A673 (cell line): ENCODE data around the gene PDLIM5. TPM values are rescaled to one million over a fixed set of nuclear protein-coding genes. Genes with fewer than 3 reads are reported as not detected.

Source experiments
- BruUV-seq: library from RNA; stranded (reverse); fragments of 400-500 nt; replicated peaks from 2 replicates; lab custom pipeline; 2021; lab: Mats Ljungman, UMichigan
- CTCF ChIA-PET: fragments of 300-600 bp; sonication (Branson Sonifier 250); formaldehyde crosslinking; loops from one replicate; lab custom pipeline; 2022; ENCODE audit warnings: antibody characterized with exemption; lab: Charles Lee
- POLR2A ChIA-PET: fragments of 300-600 bp; sonication (Branson Sonifier 250); formaldehyde crosslinking; loops from one replicate; lab custom pipeline; 2022; ENCODE audit warnings: antibody characterized with exemption; ENCODE audit not compliant: low non-redundant PET; lab: Charles Lee
- DNase-seq: peaks from one replicate; pipeline ENCODE4 v3.0.0-alpha.2; 2015; ENCODE audit warnings: low spot score
- H3K27ac ChIP-seq: fragments of 200-600 bp; sonication (generic); 2 replicates; pipeline ENCODE4 v1.5.1; 2016; ENCODE audit warnings: mixed run types, low read depth, mild to moderate bottlenecking, mixed read lengths, antibody characterized with exemption, low read length; ENCODE audit not compliant: poor library complexity, severe bottlenecking
- H3K27me3 ChIP-seq: fragments of 200-600 bp; sonication (generic); replicated peaks from 2 replicates; pipeline ENCODE4 v1.6.1; 2017; ENCODE audit warnings: mixed run types, low read depth, mild to moderate bottlenecking, mixed read lengths, antibody characterized with exemption, low read length; ENCODE audit not compliant: insufficient read depth, poor library complexity
- H3K36me3 ChIP-seq: fragments of 200-600 bp; sonication (generic); 2 replicates; pipeline ENCODE4 v1.6.1; 2016; ENCODE audit warnings: mixed run types, mild to moderate bottlenecking, mixed read lengths, antibody characterized with exemption, low read length; ENCODE audit not compliant: insufficient read depth, poor library complexity, severe bottlenecking
- H3K4me1 ChIP-seq: fragments of 200-600 bp; sonication (generic); 2 replicates; pipeline ENCODE4 v1.6.1; 2017; ENCODE audit warnings: mixed run types, mild to moderate bottlenecking, mixed read lengths, antibody characterized with exemption, low read length; ENCODE audit not compliant: insufficient read depth, poor library complexity, severe bottlenecking
- H3K4me3 ChIP-seq: fragments of 200-600 bp; sonication (generic); 2 replicates; pipeline ENCODE4 v1.5.1; 2016; ENCODE audit warnings: low read depth, mixed run types, mild to moderate bottlenecking, mixed read lengths, low read length; ENCODE audit not compliant: poor library complexity, severe bottlenecking
- H3K9me3 ChIP-seq: fragments of 200-600 bp; sonication (generic); 2 replicates; pipeline ENCODE4 v1.6.1; 2016; ENCODE audit warnings: mixed run types, low read depth, mild to moderate bottlenecking, mixed read lengths, antibody characterized with exemption, low read length; ENCODE audit not compliant: poor library complexity, severe bottlenecking
- EZH2 ChIP-seq: fragments of 200-600 bp; sonication (generic); IDR thresholded peaks from 2 replicates; pipeline ENCODE4 v1.6.1; 2017; ENCODE audit warnings: borderline replicate concordance, low read depth, mild to moderate bottlenecking, mixed read lengths, antibody characterized with exemption, low read length; ENCODE audit not compliant: poor library complexity, severe bottlenecking
- intact Hi-C: fragments of 100-400 bp; cut with micrococcal nuclease; formaldehyde crosslinking; loops from one replicate; pipeline ENCODE4 v1.10.0; 2022; ENCODE audit not compliant: unreplicated experiment
- total RNA-seq: library from RNA; stranded (reverse); gene quantifications from 2 replicates; pipeline ENCODE4 v1.2.3, GENCODE V29; 2021
- TF ChIP-seq, protein P1 (sequence below): fragments of 300-800, 200-600 bp; sonication (generic); conservative IDR thresholded peaks from 2 replicates; pipeline ENCODE4 v1.5.1; 2017; ENCODE audit warnings: low read depth, mild to moderate bottlenecking, antibody characterized with exemption, low read length, moderate library complexity, mixed read lengths

The PDLIM5 gene
- total RNA-seq, 1 experiment from 2014 or later, result 174 TPM

DNA sequence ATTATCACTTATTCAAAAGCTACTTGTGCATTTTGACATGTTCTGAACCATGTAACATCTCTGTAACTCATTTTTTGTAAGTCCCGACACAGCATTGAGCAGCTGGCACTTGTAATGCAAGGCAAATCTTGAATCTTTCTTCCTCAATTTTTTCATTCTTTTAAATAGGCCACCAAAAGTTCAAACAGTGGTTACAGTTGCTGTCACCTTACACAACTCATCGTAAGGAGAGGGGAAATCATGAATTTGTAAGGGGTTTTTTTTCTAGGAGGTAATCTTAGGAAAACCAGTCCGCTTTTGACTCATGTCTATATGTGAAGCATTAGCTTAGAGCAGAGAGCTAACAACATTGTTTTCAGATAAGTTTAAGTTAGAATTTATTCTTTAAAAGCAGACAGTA is 124.5 kb downstream of the PDLIM5 start:
- peaks cover 10% of the 10 kb centered on the region for H3K36me3 ChIP-seq
- H3K4me1 ChIP-seq, result peaks cover 53% of the 10 kb centered on the region
- no TSS peak for BruUV-seq
- H3K27me3 ChIP-seq, result no peaks in the 10 kb centered on the region
- TF ChIP-seq, protein P1, sequence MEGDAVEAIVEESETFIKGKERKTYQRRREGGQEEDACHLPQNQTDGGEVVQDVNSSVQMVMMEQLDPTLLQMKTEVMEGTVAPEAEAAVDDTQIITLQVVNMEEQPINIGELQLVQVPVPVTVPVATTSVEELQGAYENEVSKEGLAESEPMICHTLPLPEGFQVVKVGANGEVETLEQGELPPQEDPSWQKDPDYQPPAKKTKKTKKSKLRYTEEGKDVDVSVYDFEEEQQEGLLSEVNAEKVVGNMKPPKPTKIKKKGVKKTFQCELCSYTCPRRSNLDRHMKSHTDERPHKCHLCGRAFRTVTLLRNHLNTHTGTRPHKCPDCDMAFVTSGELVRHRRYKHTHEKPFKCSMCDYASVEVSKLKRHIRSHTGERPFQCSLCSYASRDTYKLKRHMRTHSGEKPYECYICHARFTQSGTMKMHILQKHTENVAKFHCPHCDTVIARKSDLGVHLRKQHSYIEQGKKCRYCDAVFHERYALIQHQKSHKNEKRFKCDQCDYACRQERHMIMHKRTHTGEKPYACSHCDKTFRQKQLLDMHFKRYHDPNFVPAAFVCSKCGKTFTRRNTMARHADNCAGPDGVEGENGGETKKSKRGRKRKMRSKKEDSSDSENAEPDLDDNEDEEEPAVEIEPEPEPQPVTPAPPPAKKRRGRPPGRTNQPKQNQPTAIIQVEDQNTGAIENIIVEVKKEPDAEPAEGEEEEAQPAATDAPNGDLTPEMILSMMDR, result no peak
- no peak for TF ChIP-seq EZH2
- H3K4me3 ChIP-seq, result no peak overlapping the region
- H3K27ac ChIP-seq, result peak overlapping the region; percentile 77
- intact Hi-C loops, result loop anchor here (5.0 kb wide), 1 partner anchor 124 kb away; the partner anchor contains the start of gene PDLIM5
- H3K9me3 ChIP-seq, result no peaks in the 10 kb centered on the region
- DNase-seq, result no peak
- ChIA-PET POLR2A (no interaction called here), CTCF (no interaction called here)

DNA sequence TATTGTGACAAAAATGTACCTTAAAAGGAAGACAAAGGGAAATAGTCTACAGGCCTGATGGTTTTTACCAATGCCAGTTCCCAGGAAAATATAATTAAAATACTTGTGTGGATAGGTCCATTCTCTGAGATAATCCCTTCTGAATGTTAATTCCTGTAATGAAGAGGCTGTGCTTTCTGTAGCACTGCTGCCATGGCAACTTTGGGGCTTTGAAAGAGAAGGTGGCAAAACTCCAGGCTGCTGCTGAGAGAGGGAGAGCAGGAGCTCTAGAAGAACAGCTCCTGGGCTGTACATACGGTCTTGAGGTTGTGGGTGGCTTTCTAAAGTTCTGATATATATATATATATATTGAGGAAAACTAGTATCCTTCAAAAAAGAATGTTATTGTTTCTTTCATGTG is 125.4 kb downstream of the PDLIM5 start:
- Histone ChIP-seq H3K36me3 (peaks cover 10% of the 10 kb centered on the region), H3K9me3 (no peaks in the 10 kb centered on the region), H3K4me1 (peaks cover 53% of the 10 kb centered on the region), H3K27ac (peak overlapping the region; percentile 77), H3K4me3 (peak overlapping the region; percentile 12), H3K27me3 (no peaks in the 10 kb centered on the region)
- intact Hi-C loops, result loop anchor here (5.0 kb wide), 1 partner anchor 125 kb away; the partner anchor contains the start of gene PDLIM5
- no TSS peak for BruUV-seq
- TF ChIP-seq EZH2, result no peak
- TF ChIP-seq, protein P1, result no peak
- POLR2A ChIA-PET, result no interaction called here
- peak; percentile 91 for DNase-seq
- CTCF ChIA-PET, result no interaction called here

DNA sequence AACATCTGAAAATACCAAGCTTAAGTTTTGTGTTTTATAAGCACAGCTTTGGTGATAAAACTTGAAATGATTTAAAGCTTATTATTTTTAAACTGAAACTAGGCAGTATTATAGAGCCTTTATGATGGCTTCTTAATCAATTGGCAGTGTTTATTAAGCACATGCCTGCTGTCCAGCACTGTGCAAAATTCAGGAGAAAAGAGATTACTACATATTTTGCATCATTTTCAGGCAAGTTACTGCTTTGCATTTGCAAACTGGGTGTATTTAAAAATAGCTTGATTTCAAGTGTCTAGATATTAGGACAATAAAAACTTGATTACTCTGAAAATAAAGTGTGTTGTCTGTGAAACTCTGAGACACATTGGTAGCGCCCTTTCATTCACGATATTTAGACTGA is 126.5 kb downstream of the PDLIM5 start:
- peaks cover 54% of the 10 kb centered on the region for H3K4me1 ChIP-seq
- H3K9me3 ChIP-seq, result no peaks in the 10 kb centered on the region
- no peak overlapping the region for H3K4me3 ChIP-seq
- TF ChIP-seq EZH2, result no peak
- TF ChIP-seq, protein P1, result no peak
- ChIA-PET POLR2A (no interaction called here), CTCF (no interaction called here)
- peak overlapping the region; percentile 42 for H3K27ac ChIP-seq
- H3K36me3 ChIP-seq, result peaks cover 10% of the 10 kb centered on the region
- BruUV-seq, result TSS peak; percentile 15
- no peaks in the 10 kb centered on the region for H3K27me3 ChIP-seq
- intact Hi-C loops, result loop anchor here (5.0 kb wide), 1 partner anchor 126 kb away; the partner anchor contains the start of gene PDLIM5
- DNase-seq, result no peak
